Stimulated activated CD4-positive, alpha-beta T cell treated with anti-CD3 and anti-CD28 coated beads, Interleukin-12 subunit alpha, Interleukin-12 subunit beta, amount 100 ng/mL, for 48 hours (primary cell): ENCODE measurements around the gene LRP6.
"Not testable (repeated sequence)": the region's sequence is repeated elsewhere in the genome, so short reads cannot be mapped to it uniquely, and the experiment has no call there.

Experiments used
- DNase-seq, 3 donors: peaks; one replicate each; pipeline ENCODE4 v3.0.0-alpha.2; 2020; ENCODE audit warnings: low read depth in 2 of 3, low spot score in 1 of 3

LRP6 gene

GRCh38 chr12:12265571-12266388 is 1.1 kb downstream of the LRP6 start:
- no peak for DNase-seq

GRCh38 chr12:12265035-12265434 is 1.8 kb downstream of the LRP6 start:
- no peak for DNase-seq

GRCh38 chr12:12263909-12264308 is 2.9 kb downstream of the LRP6 start:
- no peak for DNase-seq

- not testable (repeated sequence) for DNase-seq
Observed at GRCh38 chr12:12256291-12256757, 10.5 kb downstream of the LRP6 start.

DNA sequence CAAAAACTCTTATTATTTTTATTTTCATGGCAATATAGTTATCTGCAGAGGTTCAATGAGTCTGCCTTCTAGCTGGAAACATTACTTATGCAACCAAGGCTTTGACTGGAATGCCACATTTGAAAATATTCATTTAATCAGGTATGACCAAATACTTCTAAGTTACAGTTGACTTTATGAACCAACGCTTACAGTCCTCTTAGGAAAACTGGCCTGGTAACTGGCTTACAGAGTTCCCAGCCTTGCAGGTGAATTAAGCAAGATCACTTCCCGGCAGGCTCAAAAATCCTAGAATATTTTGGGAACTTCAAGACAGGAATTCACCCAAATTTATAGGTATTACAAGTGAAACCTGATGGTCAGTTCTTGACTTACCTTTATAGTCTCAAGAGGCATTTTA is 12.3 kb downstream of the LRP6 start:
- DNase-seq = no peak

- no peak for DNase-seq
Observed at GRCh38 chr12:12249216-12250050, 17.4 kb downstream of the LRP6 start.

- DNase-seq = no peak
Observed at GRCh38 chr12:12247584-12247983, 19.3 kb downstream of the LRP6 start.

- no peak for DNase-seq
Observed at GRCh38 chr12:12244341-12244740, 22.5 kb downstream of the LRP6 start.

GRCh38 chr12:12240662-12241340 is 26.0 kb downstream of the LRP6 start:
- DNase-seq = no peak

DNA sequence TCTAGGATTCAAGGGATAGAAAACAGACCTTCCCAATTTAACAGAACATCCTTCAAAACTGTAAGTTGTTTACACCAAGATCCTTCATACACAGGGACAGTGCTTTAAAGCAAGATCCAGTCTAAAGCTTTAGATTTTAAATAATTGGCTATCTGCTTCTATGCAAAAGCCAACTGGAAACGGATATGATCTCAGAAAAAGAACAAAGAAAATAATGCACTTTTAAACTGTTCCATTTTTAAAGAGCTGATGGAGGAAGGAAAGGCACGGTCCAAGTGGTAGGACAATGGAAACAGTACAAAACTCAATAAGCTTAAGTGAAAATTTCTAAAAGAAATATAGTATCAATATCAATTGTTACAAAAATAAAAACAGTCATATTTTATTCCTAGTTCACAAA is 27.7 kb downstream of the LRP6 start:
- no peak for DNase-seq

DNA sequence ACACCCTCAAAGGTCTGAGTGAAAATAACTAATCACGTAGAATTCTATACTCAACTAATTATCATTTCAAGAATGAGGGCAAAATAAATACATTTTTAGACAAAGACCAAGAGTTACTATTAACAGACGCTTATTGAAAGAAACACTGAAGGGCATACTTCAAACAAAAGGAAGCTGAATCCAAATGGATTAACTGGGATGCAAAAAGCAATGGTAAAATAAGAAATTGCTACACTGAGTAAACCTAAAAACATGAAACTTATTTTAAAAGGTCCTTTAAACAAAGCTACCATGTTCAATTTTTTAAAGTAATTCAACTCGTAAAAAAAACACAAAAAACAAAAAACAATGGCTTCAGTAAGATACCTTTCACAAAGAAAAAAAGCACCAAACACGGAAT is 28.2 kb downstream of the LRP6 start:
- DNase-seq = no peak

- DNase-seq = no peak
Observed at GRCh38 chr12:12236896-12237295, 29.9 kb downstream of the LRP6 start.

DNA sequence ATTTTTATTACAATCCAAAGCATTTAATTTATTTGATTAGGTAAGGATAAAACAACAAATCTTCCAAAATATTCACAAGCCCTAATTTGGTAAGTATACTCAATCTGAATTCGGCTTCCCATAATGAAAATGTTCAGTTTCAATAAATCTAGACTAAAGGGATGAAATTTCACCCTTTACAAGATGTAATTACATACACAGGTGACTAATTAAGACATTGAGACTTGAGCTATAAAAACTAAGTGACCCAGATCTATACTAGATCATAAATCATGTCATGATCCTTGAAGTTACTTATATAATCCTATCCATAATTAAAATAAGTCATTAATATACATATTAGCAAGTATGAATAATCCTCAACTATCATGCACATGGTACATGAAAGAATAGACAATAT is 36.6 kb downstream of the LRP6 start:
- DNase-seq = no peak

DNA sequence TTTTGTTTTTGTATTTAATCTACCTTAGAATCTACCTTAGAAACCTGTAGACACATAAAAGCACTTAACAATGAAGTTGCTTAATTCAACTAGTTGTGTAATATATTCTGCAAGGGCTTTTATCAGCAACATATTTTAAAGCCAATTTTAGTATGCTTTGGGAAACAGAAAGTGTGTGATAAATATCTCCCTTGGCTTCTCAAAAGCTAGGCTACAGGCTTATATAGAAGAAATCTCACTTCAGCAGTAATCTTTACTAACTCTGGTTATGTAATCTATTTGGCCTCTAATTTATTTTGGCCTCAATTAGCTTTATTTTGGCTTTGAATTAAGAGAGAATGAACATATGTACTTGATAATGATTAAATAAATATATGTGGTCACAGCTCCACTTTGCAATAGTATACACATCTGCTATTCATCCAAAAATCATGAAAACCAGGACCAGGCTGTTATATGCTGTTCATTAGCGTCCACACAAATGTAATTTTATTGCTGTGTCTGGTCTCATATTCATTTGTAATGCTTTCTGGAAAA is 37.2 kb downstream of the LRP6 start:
- no peak for DNase-seq

GRCh38 chr12:12228402-12228801 is 38.4 kb downstream of the LRP6 start:
- no peak for DNase-seq

DNA sequence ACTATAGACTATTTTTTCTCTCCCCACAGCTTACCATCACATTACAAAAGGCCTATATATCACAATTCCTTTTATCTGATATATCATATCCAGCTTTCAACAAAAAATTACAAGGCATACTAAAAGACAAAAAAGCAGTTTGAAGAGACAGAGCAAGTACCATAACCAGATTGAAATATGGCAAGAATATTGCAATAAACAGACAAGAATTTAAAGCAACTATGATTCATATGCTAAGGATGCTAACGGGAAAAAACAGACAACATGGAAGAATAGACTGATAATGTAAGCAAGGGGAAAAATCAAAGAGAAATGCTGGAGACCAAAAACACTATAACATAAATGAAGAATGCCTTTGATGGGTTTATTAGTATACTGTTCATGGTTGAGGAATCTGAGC is 40.7 kb downstream of the LRP6 start:
- DNase-seq = no peak

- DNase-seq = no peak
Observed at GRCh38 chr12:12224240-12224940, 42.5 kb downstream of the LRP6 start.

GRCh38 chr12:12221560-12221959 is 45.3 kb downstream of the LRP6 start:
- no peak for DNase-seq

DNA sequence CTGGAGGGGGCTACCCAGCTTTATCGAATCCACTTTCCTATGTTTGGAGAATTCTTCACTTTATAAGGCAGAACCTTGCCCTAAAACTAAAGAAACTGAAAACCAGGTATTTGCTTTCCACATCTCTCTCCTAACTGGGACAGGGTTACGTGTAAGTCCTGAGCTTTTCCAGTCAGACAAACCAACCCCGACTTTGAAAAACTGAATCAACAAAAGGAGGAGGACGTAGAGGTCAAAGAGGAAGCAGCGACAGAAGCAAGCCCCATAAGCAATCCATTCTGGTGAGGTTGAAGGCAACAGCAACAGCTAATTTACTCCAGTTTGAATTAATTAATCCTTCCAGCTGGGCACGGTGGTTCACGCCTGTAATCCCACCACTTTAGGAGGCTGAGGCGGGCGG is 47.2 kb downstream of the LRP6 start:
- DNase-seq = no peak

DNA sequence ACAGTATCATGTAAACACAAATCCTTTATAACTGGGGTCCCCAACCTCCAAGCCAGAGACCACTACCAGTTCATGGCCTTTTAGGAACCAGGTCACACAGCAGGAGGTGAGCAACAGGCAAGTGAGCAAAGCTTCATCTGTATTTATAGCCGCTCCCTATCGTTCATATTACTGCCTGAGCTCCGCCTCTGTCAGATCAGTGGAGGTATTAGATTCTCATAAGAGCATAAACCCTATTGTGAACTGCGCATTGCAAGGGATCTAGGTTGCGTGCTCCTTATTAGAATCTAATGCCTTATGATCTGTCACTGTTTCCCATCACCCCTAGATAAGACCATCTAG is 49.9 kb downstream of the LRP6 start:
- no peak for DNase-seq
